Gastroesophageal sphincter (tissue), 4 donors: Measurements from ENCODE around the gene PICK1. TPM values are rescaled to one million over a fixed set of nuclear protein-coding genes. Genes with fewer than 3 reads are reported as not detected.

Experiments
- ATAC-seq: fragments of 150-250 bp; one replicate; pipeline ENCODE4 v1.9.1; 2016; ENCODE audit warnings: mild to moderate bottlenecking, moderate library complexity
- H3K27ac ChIP-seq, 4 donors: fragments of 200-600 bp; sonication (generic) in 3 of 4; 1 replicate in 3 of 4; 2 replicates in 1 of 4; pipeline ENCODE4 v1.5.1; 2016 to 2019
- H3K27me3 ChIP-seq: fragments of 200-600 bp; sonication (generic); one replicate; pipeline ENCODE4 v1.5.1; 2019
- H3K36me3 ChIP-seq, 2 donors: fragments of 200-600 bp; sonication (generic); one replicate each; pipeline ENCODE4 v1.5.1; 2019; ENCODE audit warnings: control low read depth in 1 of 2
- H3K4me1 ChIP-seq, 3 donors: fragments of 200-600 bp; sonication (generic); 1 replicate in 2 of 3; 2 replicates in 1 of 3; pipeline ENCODE4 v1.5.1; 2016 to 2019; ENCODE audit warnings: control low read depth in 2 of 3
- H3K4me3 ChIP-seq, 2 donors: fragments of 200-600 bp; sonication (generic); one replicate each; pipeline ENCODE4 v1.5.1; 2019; ENCODE audit warnings: mild to moderate bottlenecking in 1 of 2, moderate library complexity in 1 of 2
- H3K9me3 ChIP-seq, 3 donors: fragments of 200-600 bp; sonication (generic); one replicate each; pipeline ENCODE4 v1.5.1; 2017 to 2019; ENCODE audit warnings: control low read depth in 2 of 3
- CTCF ChIP-seq, 4 experiments: fragments of 200-600 bp in 2 of 4; fragments of 450-650 bp in 2 of 4; sonication (generic) in 1 of 4; IDR thresholded peaks; one replicate each; pipeline ENCODE4 v1.5.1; 2017 to 2019; ENCODE audit warnings: antibody characterized with exemption in 4 of 4, mild to moderate bottlenecking in 2 of 4, moderate library complexity in 2 of 4
- EP300 ChIP-seq: sonication (generic); formaldehyde crosslinking; IDR thresholded peaks from one replicate; pipeline ENCODE4 v1.6.1; 2017; ENCODE audit warnings: antibody characterized with exemption, mild to moderate bottlenecking
- POLR2A ChIP-seq, 2 donors: fragments of 450-650 bp; IDR thresholded peaks; one replicate each; pipeline ENCODE4 v1.6.1; 2017; ENCODE audit warnings: antibody characterized with exemption in 2 of 2, mild to moderate bottlenecking in 2 of 2, moderate library complexity in 1 of 2
- POLR2AphosphoS5 ChIP-seq: sonication (generic); formaldehyde crosslinking; IDR thresholded peaks from one replicate; pipeline ENCODE4 v1.6.1; 2017; ENCODE audit warnings: antibody characterized with exemption
- WGBS, 2 donors: methylation state at CpG; one replicate each; pipeline ENCODE4 v1.1.5; 2018; ENCODE audit warnings: low coverage in 1 of 2; 5-methylcytosine and 5-hydroxymethylcytosine counted together
- total RNA-seq, 4 donors: library from RNA; depleted of rRNA; stranded (reverse); fragments of >200 nt; gene quantifications; one replicate each; pipeline ENCODE4 v1.1.0, GENCODE V29; 2016

The PICK1 gene
- total RNA-seq, 4 donors from 2014 or later = 20.3 to 35.3 (median 25.7) TPM

- 62% methylated on average over 2 to 5 of the region's 11 CpGs for WGBS, 2 donors
- Histone ChIP-seq H3K27ac (peak overlapping the region; percentile 22 to 92 (median 82)), H3K4me3 (no peak overlapping the region), H3K9me3 (no peaks in the 10 kb centered on the region), H3K27me3 (no peaks in the 10 kb centered on the region), H3K4me1 (peaks cover 0 to 47% (median 18%) of the 10 kb centered on the region in 3 donors), H3K36me3 (peaks cover 0 to 98% of the 10 kb centered on the region in 2 donors)
- TF ChIP-seq CTCF (IDR thresholded peaks at IDR 0.05) = no peak
- TF ChIP-seq POLR2AphosphoS5 = no peak
- no peak for TF ChIP-seq POLR2A (IDR thresholded peaks at IDR 0.05)
- TF ChIP-seq EP300 = no peak
- ATAC-seq = no peak
These were observed 13.2 kb downstream of the PICK1 start for GRCh38 chr22:38070250-38070921.

GRCh38 chr22:38071421-38072321 is 14.5 kb downstream of the PICK1 start:
- no peak for TF ChIP-seq POLR2A (IDR thresholded peaks at IDR 0.05)
- TF ChIP-seq POLR2AphosphoS5 = no peak
- TF ChIP-seq EP300 = no peak
- no peak for TF ChIP-seq CTCF (IDR thresholded peaks at IDR 0.05)
- 100% methylated on average over 2 to 3 of the region's 22 CpGs for WGBS, 2 donors
- no peak for ATAC-seq
- Histone ChIP-seq H3K9me3 (no peaks in the 10 kb centered on the region), H3K27ac (no peak overlapping the region), H3K4me3 (no peak overlapping the region), H3K36me3 (peaks cover 0 to 89% of the 10 kb centered on the region in 2 donors), H3K27me3 (no peaks in the 10 kb centered on the region), H3K4me1 (peaks cover 0 to 45% (median 18%) of the 10 kb centered on the region in 3 donors)

GRCh38 chr22:38072322-38073149 is 15.3 kb downstream of the PICK1 start:
- ATAC-seq = no peak
- 87 to 100% methylated on average over 1 to 6 of the region's 25 CpGs for WGBS, 2 donors
- Histone ChIP-seq H3K9me3 (no peaks in the 10 kb centered on the region), H3K27me3 (no peaks in the 10 kb centered on the region), H3K27ac (no peak overlapping the region), H3K36me3 (peaks cover 0 to 81% of the 10 kb centered on the region in 2 donors), H3K4me3 (no peak overlapping the region), H3K4me1 (peaks cover 0 to 37% (median 18%) of the 10 kb centered on the region in 3 donors)
- TF ChIP-seq POLR2A (IDR thresholded peaks at IDR 0.05) (no peak), EP300 (no peak), POLR2AphosphoS5 (no peak), CTCF (IDR thresholded peaks at IDR 0.05) (no peak)

GRCh38 chr22:38073150-38074130 is 16.2 kb downstream of the PICK1 start:
- WGBS, 2 donors = 85 to 98% methylated on average over 3 to 6 of the region's 28 CpGs

More at GRCh38 chr22:38073150-38074130, 16.2 kb downstream of the PICK1 start:
- Histone ChIP-seq H3K9me3 (no peaks in the 10 kb centered on the region), H3K36me3 (peaks cover 0 to 72% of the 10 kb centered on the region in 2 donors), H3K27ac (no peak overlapping the region), H3K4me3 (no peak overlapping the region), H3K4me1 (peaks cover 0 to 28% (median 16%) of the 10 kb centered on the region in 3 donors), H3K27me3 (no peaks in the 10 kb centered on the region)
- ATAC-seq = no peak
- no peak for TF ChIP-seq POLR2A (IDR thresholded peaks at IDR 0.05)
- no peak for TF ChIP-seq CTCF (IDR thresholded peaks at IDR 0.05)
- no peak for TF ChIP-seq POLR2AphosphoS5
- no peak for TF ChIP-seq EP300
